ENCODE data around the gene SMPD3. TPM values are rescaled to one million over a fixed set of nuclear protein-coding genes. Genes with fewer than 3 reads are reported as not detected.

SMPD3 gene
- total RNA-seq, 1 experiment from 2014 or later = 0.70 TPM

- Histone ChIP-seq H3K23ac (ENCODE audit: insufficient read length, low read depth, low read length) (no peak overlapping the region), H3K18ac (ENCODE audit: insufficient read length, low read depth, low read length) (no peak overlapping the region), H3K9ac (ENCODE audit: extremely low read depth, insufficient read length, low read length) (no peak overlapping the region), H4K5ac (ENCODE audit: insufficient read length, low read depth, low read length) (no peak overlapping the region), H2BK12ac (ENCODE audit: insufficient read length, low read depth, low read length) (no peak overlapping the region), H3K4ac (ENCODE audit: low read depth, low read length) (no peak overlapping the region), H2AFZ (ENCODE audit: low read length) (no peak overlapping the region), H2BK5ac (ENCODE audit: insufficient read length, low read length) (no peak overlapping the region), H3T11ph (ENCODE audit: low read length) (no peak overlapping the region), H3K79me1 (ENCODE audit: insufficient read depth, low read depth, low read length, poor library complexity, severe bottlenecking) (no peaks in the 10 kb centered on the region), H4K20me1 (ENCODE audit: control insufficient read depth, insufficient read depth, insufficient read length) (no peaks in the 10 kb centered on the region), H2BK120ac (ENCODE audit: low read depth, low read length, poor library complexity, severe bottlenecking) (no peak overlapping the region), H3K14ac (ENCODE audit: insufficient read depth, low read length) (no peak overlapping the region), H3K79me2 (ENCODE audit: insufficient read depth, low read length) (no peaks in the 10 kb centered on the region), H3K9me3 (ENCODE audit: control insufficient read depth, low read depth, low read length) (no peaks in the 10 kb centered on the region), H4K8ac (replicated peaks; ENCODE audit: insufficient read length, low read depth, low read length) (no peak overlapping the region), H3K56ac (ENCODE audit: insufficient read length, low read depth, low read length) (no peak overlapping the region), H2BK20ac (ENCODE audit: low read depth, low read length, poor library complexity, severe bottlenecking) (no peak overlapping the region), H2AK5ac (ENCODE audit: insufficient read length, low read length) (no peak overlapping the region), H4K91ac (ENCODE audit: insufficient read length, low read depth, low read length) (no peak overlapping the region), H3K27ac (ENCODE audit: insufficient read length, low read depth, low read length) (no peak overlapping the region), H2BK15ac (ENCODE audit: low read depth, low read length) (no peak overlapping the region), H3K23me2 (ENCODE audit: insufficient read length, low read depth, low read length, poor library complexity, severe bottlenecking) (peaks cover 10% of the 10 kb centered on the region), H3K27me3 (ENCODE audit: insufficient read depth, low read length) (peaks cover 4% of the 10 kb centered on the region; the same call in 1 of the 2 replicates), H3K4me2 (ENCODE audit: insufficient read depth, insufficient read length, low read length) (no peak overlapping the region), H3K4me1 (ENCODE audit: insufficient read depth, low read length) (no peaks in the 10 kb centered on the region)
- Mint-ChIP-seq H3K4me1 (peaks cover 5 to 17% of the 10 kb centered on the region in 2 experiments), H3K9me3 (no peaks in the 10 kb centered on the region), H3K36me3 (ENCODE audit: insufficient read depth in 1 of 3, low read depth in 3 of 3) (no peaks in the 10 kb centered on the region), H3K27ac (no peak overlapping the region), H3K27me3 (ENCODE audit: low read depth) (peaks cover 12% of the 10 kb centered on the region), H3K4me3 (no peak overlapping the region)
- TF ChIP-seq CTCF (conservative IDR thresholded peaks at IDR 0.05) = no peak
- no CpG with 5 or more reads among the region's 1 CpG for WGBS (ENCODE audit: extremely low coverage, insufficient read length, low lambda C conversion rate)
- DNase-seq = no peak
These were observed 3.9 kb upstream of the SMPD3 start for GRCh38 chr16:68452176-68452575.
